ENCODE data around the gene CHURC1.

CHURC1 gene

GRCh38 chr14:64939817-64940190 is 25.5 kb downstream of the CHURC1 start:
- no peak for DNase-seq

GRCh38 chr14:64940336-64940910 is 26.2 kb downstream of the CHURC1 start:
- DNase-seq = no peak

- peak; percentile 90 for DNase-seq
Observed at GRCh38 chr14:64942531-64943111, 28.4 kb downstream of the CHURC1 start, which contains the start of gene GPX2. Gene GPX2 (minus strand): TSS chr14:64942745. CDS start chr14:64942726, 19 bp downstream.

GRCh38 chr14:64943556-64943955 is 29.3 kb downstream of the CHURC1 start:
- no peak for DNase-seq

- peak; percentile 19 for DNase-seq
Observed at GRCh38 chr14:64944041-64944440, 29.8 kb downstream of the CHURC1 start.

- no peak for DNase-seq
Observed at GRCh38 chr14:64944861-64945260, 30.6 kb downstream of the CHURC1 start.

- no peak for DNase-seq
Observed at GRCh38 chr14:64945431-64946178, 31.4 kb downstream of the CHURC1 start.

- DNase-seq = no peak
Observed at GRCh38 chr14:64946310-64947045, 32.2 kb downstream of the CHURC1 start.

- DNase-seq = no peak
Observed at GRCh38 chr14:64947710-64948611, 33.7 kb downstream of the CHURC1 start.

GRCh38 chr14:64948612-64949210 is 34.5 kb downstream of the CHURC1 start:
- DNase-seq = no peak

GRCh38 chr14:64950889-64951288 is 36.6 kb downstream of the CHURC1 start:
- DNase-seq = no peak

GRCh38 chr14:64951291-64951690 is 37.0 kb downstream of the CHURC1 start:
- DNase-seq = no peak

- DNase-seq = no peak
Observed at GRCh38 chr14:64951724-64952123, 37.5 kb downstream of the CHURC1 start.

GRCh38 chr14:64952598-64953309 is 38.5 kb downstream of the CHURC1 start:
- no peak for DNase-seq

- no peak for DNase-seq
Observed at GRCh38 chr14:64953310-64953654, 39.0 kb downstream of the CHURC1 start.

GRCh38 chr14:64953661-64954060 is 39.4 kb downstream of the CHURC1 start:
- no peak for DNase-seq

GRCh38 chr14:64954491-64955240 is 40.4 kb downstream of the CHURC1 start:
- DNase-seq = no peak

- no peak for DNase-seq
Observed at GRCh38 chr14:64955297-64955696, 41.0 kb downstream of the CHURC1 start.

GRCh38 chr14:64956697-64957406 is 42.6 kb downstream of the CHURC1 start:
- no peak for DNase-seq

GRCh38 chr14:64958201-64958600 is 43.9 kb downstream of the CHURC1 start:
- no peak for DNase-seq
